Prostate gland (tissue), 2 donors: ENCODE measurements around the gene PLAC9. TPM values are rescaled to one million over a fixed set of nuclear protein-coding genes. Genes with fewer than 3 reads are reported as not detected.

ENCODE experiments used
- DNase-seq: peaks from one replicate; pipeline ENCODE4 v3.0.0-alpha.2; 2019; ENCODE audit warnings: low spot score
- H3K27ac ChIP-seq, 2 donors: fragments of 200-600 bp; sonication (generic); 2 replicates each; pipeline ENCODE4 v1.5.1; 2017 to 2019
- H3K27me3 ChIP-seq: fragments of 200-600 bp; sonication (generic); replicated peaks from 2 replicates; pipeline ENCODE4 v1.5.1; 2019; ENCODE audit not compliant: insufficient read depth
- H3K36me3 ChIP-seq, 2 donors: fragments of 200-600 bp; sonication (generic); 1 replicate in 1 of 2; 2 replicates in 1 of 2; pipeline versions ENCODE4 v1.5.1 to v1.8.1; 2017 to 2019
- H3K4me1 ChIP-seq: fragments of 200-600 bp; sonication (generic); replicated peaks from 2 replicates; pipeline ENCODE4 v1.5.1; 2019
- H3K4me3 ChIP-seq, 2 donors: fragments of 200-600 bp; sonication (generic); 2 replicates each; pipeline ENCODE4 v1.5.1; 2017 to 2019
- H3K9me3 ChIP-seq: fragments of 200-600 bp; sonication (generic); 2 replicates; pipeline ENCODE4 v1.5.1; 2017
- CTCF ChIP-seq, 4 experiments: fragments of 200-600 bp in 2 of 4; fragments of 450-650 bp in 2 of 4; sonication (generic) in 2 of 4; IDR thresholded peaks; 1 replicate in 3 of 4; 2 replicates in 1 of 4; pipeline ENCODE4 v1.5.1; 2016 to 2019; ENCODE audit warnings: antibody characterized with exemption in 4 of 4, mild to moderate bottlenecking in 2 of 4, moderate library complexity in 2 of 4
- POLR2A ChIP-seq: fragments of 450-650 bp; IDR thresholded peaks from one replicate; pipeline ENCODE4 v1.6.1; 2016; ENCODE audit warnings: antibody characterized with exemption, mild to moderate bottlenecking
- POLR2AphosphoS5 ChIP-seq: sonication (generic); formaldehyde crosslinking; IDR thresholded peaks from one replicate; pipeline ENCODE4 v1.6.1; 2017; ENCODE audit warnings: antibody characterized with exemption
- WGBS: methylation state at CpG from one replicate; pipeline ENCODE4 v1.1.5; 2018; 5-methylcytosine and 5-hydroxymethylcytosine counted together
- intact Hi-C: fragments of 100-400 bp; cut with DNase I; formaldehyde crosslinking; loops from one replicate; pipeline ENCODE4 v1.14.2; 2022
- total RNA-seq, 2 donors: library from RNA; depleted of rRNA; stranded (reverse); fragments of >200 nt; gene quantifications; one replicate each; pipeline ENCODE4 v1.1.0, GENCODE V29; 2016

The PLAC9 gene
- total RNA-seq, 2 donors from 2014 or later: 8.9 to 14.7 TPM

DNA sequence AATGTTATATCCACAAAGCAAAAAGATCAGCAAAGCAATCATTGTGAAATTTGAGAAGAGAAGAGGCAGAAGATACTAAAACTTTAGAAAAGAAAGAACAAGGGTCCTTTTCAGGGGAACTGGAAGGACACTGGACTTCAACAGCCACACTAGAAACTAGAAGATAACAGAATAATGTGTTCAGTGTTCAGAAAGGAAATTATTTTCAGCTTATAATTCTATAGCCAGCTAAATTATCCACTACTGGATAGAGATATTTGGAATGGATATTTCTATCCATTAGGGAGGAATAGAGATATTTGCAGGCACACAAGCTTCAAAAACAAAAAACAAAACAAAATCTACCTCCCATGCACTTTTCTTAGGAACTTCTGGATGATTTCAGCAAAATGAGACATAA is 60.0 kb downstream of the PLAC9 start:
- no peak overlapping the region for H3K4me3 ChIP-seq
- no peaks in the 10 kb centered on the region for H3K36me3 ChIP-seq
- no peak for TF ChIP-seq POLR2A
- no peak for TF ChIP-seq POLR2AphosphoS5
- TF ChIP-seq CTCF (IDR thresholded peaks at IDR 0.05): no peak
- no peaks in the 10 kb centered on the region for H3K9me3 ChIP-seq
- no peak overlapping the region for H3K27ac ChIP-seq
- no peaks in the 10 kb centered on the region for H3K27me3 ChIP-seq
- intact Hi-C loops: no loop called here
- peaks cover 8% of the 10 kb centered on the region for H3K4me1 ChIP-seq
- no peak for DNase-seq

GRCh38 chr10:80194373-80195045 is 62.0 kb downstream of the PLAC9 start:
- TF ChIP-seq POLR2AphosphoS5 (no peak), POLR2A (no peak), CTCF (IDR thresholded peaks at IDR 0.05) (no peak)
- H3K4me1 ChIP-seq: peaks cover 10% of the 10 kb centered on the region
- no peak for DNase-seq
- H3K27me3 ChIP-seq: no peaks in the 10 kb centered on the region
- intact Hi-C loops: no loop called here
- H3K4me3 ChIP-seq: no peak overlapping the region
- H3K27ac ChIP-seq: no peak overlapping the region
- no peaks in the 10 kb centered on the region for H3K9me3 ChIP-seq
- 74% methylated on average over 11 of the region's 11 CpGs for WGBS
- H3K36me3 ChIP-seq: no peaks in the 10 kb centered on the region

Other genes starting within 250 kb of the PLAC9 start
- gene SFTPD, start 183.6 kb upstream of the PLAC9 start, total RNA-seq: 1 to 10 TPM; 2.1 to 2.6 TPM
- 10 to 100 TPM; 52.7 to 95.9 TPM for gene TMEM254, start 54.1 kb upstream of the PLAC9 start, total RNA-seq
- 100 to 1,000 TPM; 158 to 174 TPM for gene ANXA11, start 72.8 kb downstream of the PLAC9 start, total RNA-seq
- gene MAT1A, start 156.9 kb downstream of the PLAC9 start, total RNA-seq: 1 to 10 TPM in 1 of 2 donors, not detected in 1; 3.9 TPM
- 1 to 10 TPM in 1 of 2 donors, not detected in 1; 8.7 TPM for gene DYDC1, start 224.0 kb downstream of the PLAC9 start, total RNA-seq
- not detected for gene DYDC2, start 224.1 kb downstream of the PLAC9 start, total RNA-seq